Measurements from ENCODE around the gene SORCS3. TPM values are rescaled to one million over a fixed set of nuclear protein-coding genes. Genes with fewer than 3 reads are reported as not detected.

Gene SORCS3
- polyA plus RNA-seq, 3 donors: not detected

GRCh38 chr10:104650635-104651331 lies 9.7 kb downstream of the SORCS3 start:
- Histone ChIP-seq H2AFZ (ENCODE audit: insufficient read depth, low read depth, low read length, poor library complexity, severe bottlenecking) (no peak overlapping the region), H3K9me3 (replicated peaks in 1 of 2; ENCODE audit: control insufficient read depth in 1 of 2, insufficient read depth in 1 of 2, low read length in 2 of 2) (no peaks in the 10 kb centered on the region), H3K4me2 (replicated peaks; ENCODE audit: extremely low read depth, low read length, poor library complexity, severe bottlenecking) (no peak overlapping the region), H3K27me3 (ENCODE audit: control insufficient read depth in 2 of 2, insufficient read depth in 2 of 2, low read length in 2 of 2) (peaks cover 8 to 17% of the 10 kb centered on the region in 2 donors), H3K4me1 (ENCODE audit: control insufficient read depth in 1 of 2, insufficient read depth in 2 of 2, low read length in 2 of 2) (no peaks in the 10 kb centered on the region), H3K27ac (ENCODE audit: low read depth in 1 of 2, low read length in 2 of 2) (no peak overlapping the region), H3K36me3 (replicated peaks in 1 of 2; ENCODE audit: control insufficient read depth in 1 of 2, insufficient read depth in 2 of 2, low read length in 2 of 2) (no peaks in the 10 kb centered on the region), H3K9ac (ENCODE audit: insufficient read depth, low read length, poor library complexity, severe bottlenecking) (no peak overlapping the region), H3K4me3 (replicated peaks in 1 of 3; ENCODE audit: low read depth in 2 of 3, low read length in 3 of 3) (no peak overlapping the region), H3K79me2 (ENCODE audit: insufficient read depth, low read length) (no peaks in the 10 kb centered on the region), H4K20me1 (ENCODE audit: insufficient read depth, low read length) (no peaks in the 10 kb centered on the region)
- no peak for DNase-seq
- peaks cover 12 to 20% (median 17%) of the 10 kb centered on the region in 3 donors for H3K27me3 Mint-ChIP-seq (ENCODE audit: low read depth in 3 of 3)
- intact Hi-C loops (cut with micrococcal nuclease): no loop called here
- H3K27ac Mint-ChIP-seq: no peak overlapping the region
- peaks cover 0 to 2% (median 0%) of the 10 kb centered on the region in 7 donors for H3K9me3 Mint-ChIP-seq
- no peak overlapping the region for H3K4me3 Mint-ChIP-seq
- no peaks in the 10 kb centered on the region for H3K4me1 Mint-ChIP-seq
- TF ChIP-seq, protein P1, sequence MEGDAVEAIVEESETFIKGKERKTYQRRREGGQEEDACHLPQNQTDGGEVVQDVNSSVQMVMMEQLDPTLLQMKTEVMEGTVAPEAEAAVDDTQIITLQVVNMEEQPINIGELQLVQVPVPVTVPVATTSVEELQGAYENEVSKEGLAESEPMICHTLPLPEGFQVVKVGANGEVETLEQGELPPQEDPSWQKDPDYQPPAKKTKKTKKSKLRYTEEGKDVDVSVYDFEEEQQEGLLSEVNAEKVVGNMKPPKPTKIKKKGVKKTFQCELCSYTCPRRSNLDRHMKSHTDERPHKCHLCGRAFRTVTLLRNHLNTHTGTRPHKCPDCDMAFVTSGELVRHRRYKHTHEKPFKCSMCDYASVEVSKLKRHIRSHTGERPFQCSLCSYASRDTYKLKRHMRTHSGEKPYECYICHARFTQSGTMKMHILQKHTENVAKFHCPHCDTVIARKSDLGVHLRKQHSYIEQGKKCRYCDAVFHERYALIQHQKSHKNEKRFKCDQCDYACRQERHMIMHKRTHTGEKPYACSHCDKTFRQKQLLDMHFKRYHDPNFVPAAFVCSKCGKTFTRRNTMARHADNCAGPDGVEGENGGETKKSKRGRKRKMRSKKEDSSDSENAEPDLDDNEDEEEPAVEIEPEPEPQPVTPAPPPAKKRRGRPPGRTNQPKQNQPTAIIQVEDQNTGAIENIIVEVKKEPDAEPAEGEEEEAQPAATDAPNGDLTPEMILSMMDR (IDR thresholded peaks at IDR 0.05): no peak
- no peaks in the 10 kb centered on the region for H3K36me3 Mint-ChIP-seq
- WGBS (ENCODE audit: insufficient coverage): 100% methylated on average over 1 of the region's 3 CpGs

GRCh38 chr10:104657036-104657435 lies 15.9 kb downstream of the SORCS3 start:
- H3K4me1 ChIP-seq (ENCODE audit: control insufficient read depth in 1 of 2, insufficient read depth in 2 of 2, low read length in 2 of 2): no peaks in the 10 kb centered on the region
- Mint-ChIP-seq H3K4me3 (peak overlapping the region in 1 of 2 donors; percentile 37), H3K4me1 (no peaks in the 10 kb centered on the region), H3K27ac (no peak overlapping the region), H3K9me3 (peaks cover 0 to 2% (median 0%) of the 10 kb centered on the region in 7 donors), H3K27me3 (ENCODE audit: low read depth in 3 of 3) (peaks cover 7 to 15% (median 11%) of the 10 kb centered on the region in 3 donors), H3K36me3 (no peaks in the 10 kb centered on the region)
- TF ChIP-seq, protein P1 (IDR thresholded peaks at IDR 0.05): no peak
- H2AFZ ChIP-seq (ENCODE audit: insufficient read depth, low read depth, low read length, poor library complexity, severe bottlenecking): no peak overlapping the region
- WGBS (ENCODE audit: insufficient coverage): 90% methylated on average over 2 of the region's 3 CpGs
- intact Hi-C loops (cut with micrococcal nuclease): no loop called here
- DNase-seq: no peak
- no peak overlapping the region for H3K4me2 ChIP-seq (replicated peaks; ENCODE audit: extremely low read depth, low read length, poor library complexity, severe bottlenecking)
- peaks cover 5 to 6% of the 10 kb centered on the region in 2 donors for H3K27me3 ChIP-seq (ENCODE audit: control insufficient read depth in 2 of 2, insufficient read depth in 2 of 2, low read length in 2 of 2)
- H3K79me2 ChIP-seq (ENCODE audit: insufficient read depth, low read length): no peaks in the 10 kb centered on the region
- H3K9me3 ChIP-seq (replicated peaks in 1 of 2; ENCODE audit: control insufficient read depth in 1 of 2, insufficient read depth in 1 of 2, low read length in 2 of 2): no peaks in the 10 kb centered on the region
- H3K9ac ChIP-seq (ENCODE audit: insufficient read depth, low read length, poor library complexity, severe bottlenecking): no peak overlapping the region
- no peaks in the 10 kb centered on the region for H4K20me1 ChIP-seq (ENCODE audit: insufficient read depth, low read length)
- no peak overlapping the region for H3K4me3 ChIP-seq (replicated peaks in 1 of 3; ENCODE audit: low read depth in 2 of 3, low read length in 3 of 3)
- H3K27ac ChIP-seq (ENCODE audit: low read depth in 1 of 2, low read length in 2 of 2): no peak overlapping the region
- H3K36me3 ChIP-seq (replicated peaks in 1 of 2; ENCODE audit: control insufficient read depth in 1 of 2, insufficient read depth in 2 of 2, low read length in 2 of 2): no peaks in the 10 kb centered on the region
